Stimulated activated CD4-positive, alpha-beta T cell treated with anti-CD3 and anti-CD28 coated beads, TNF-alpha, amount 100 ng/mL, for 24 hours (primary cell): ENCODE data around the gene RHEX.
"Not testable (repeated sequence)": the region's sequence is repeated elsewhere in the genome, so short reads cannot be mapped to it uniquely, and the experiment has no call there.

ENCODE experiments used
- DNase-seq, 3 experiments: peaks; one replicate each; pipeline ENCODE4 v3.0.0-alpha.2; 2020; ENCODE audit warnings: low read depth in 3 of 3

The RHEX gene

GRCh38 chr1:206058927-206059292, 5.9 kb downstream of the RHEX start:
- DNase-seq, result no peak

DNA sequence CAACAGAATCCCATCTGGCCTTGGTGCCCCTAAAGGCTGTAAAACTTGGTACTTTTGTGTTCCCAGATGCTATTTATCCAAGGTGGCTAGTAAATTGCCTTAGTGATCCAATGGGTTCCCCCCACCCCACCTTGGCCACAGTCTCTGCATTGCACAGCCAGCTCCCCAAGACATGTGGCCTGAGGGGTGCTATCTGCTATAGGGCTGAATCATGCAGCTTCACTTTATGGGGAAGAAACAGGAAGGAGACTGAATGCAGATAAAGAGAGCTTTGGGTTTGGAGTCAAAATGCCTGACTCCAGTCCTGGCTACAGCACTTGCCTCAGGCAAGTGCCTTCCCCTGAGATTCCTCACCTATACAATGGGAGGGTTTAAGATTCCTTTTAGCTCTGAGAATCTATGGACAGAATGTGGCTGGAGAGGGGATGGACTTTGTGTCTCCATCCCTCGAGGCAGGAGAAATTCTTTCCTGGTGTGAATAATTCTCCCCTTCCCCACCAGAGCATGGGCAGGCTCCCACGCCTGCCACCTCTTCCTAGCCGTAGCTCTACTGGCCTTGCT, 6.5 kb downstream of the RHEX start:
- no peak for DNase-seq

GRCh38 chr1:206060844-206061243, 7.9 kb downstream of the RHEX start:
- DNase-seq, result no peak

DNA sequence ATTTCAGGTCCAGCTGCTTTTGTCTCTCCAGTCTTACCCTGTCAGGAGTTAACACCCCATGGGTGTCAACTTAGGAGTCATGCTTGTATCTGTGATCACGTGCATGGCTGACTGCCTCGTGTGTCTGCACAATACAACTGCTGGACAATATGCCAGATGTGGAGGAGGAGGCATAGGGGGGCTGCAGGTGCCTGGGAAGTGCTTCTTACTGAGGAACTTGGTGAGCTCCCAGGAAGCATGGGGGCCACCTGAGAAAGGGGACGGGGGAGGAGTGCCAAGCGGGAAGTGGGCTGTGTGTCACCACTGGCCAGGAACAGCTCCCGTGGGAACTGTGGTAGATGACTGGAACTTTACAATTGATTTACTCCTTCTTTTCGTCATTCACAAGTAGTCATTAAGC, 9.5 kb downstream of the RHEX start:
- DNase-seq, result no peak

DNA sequence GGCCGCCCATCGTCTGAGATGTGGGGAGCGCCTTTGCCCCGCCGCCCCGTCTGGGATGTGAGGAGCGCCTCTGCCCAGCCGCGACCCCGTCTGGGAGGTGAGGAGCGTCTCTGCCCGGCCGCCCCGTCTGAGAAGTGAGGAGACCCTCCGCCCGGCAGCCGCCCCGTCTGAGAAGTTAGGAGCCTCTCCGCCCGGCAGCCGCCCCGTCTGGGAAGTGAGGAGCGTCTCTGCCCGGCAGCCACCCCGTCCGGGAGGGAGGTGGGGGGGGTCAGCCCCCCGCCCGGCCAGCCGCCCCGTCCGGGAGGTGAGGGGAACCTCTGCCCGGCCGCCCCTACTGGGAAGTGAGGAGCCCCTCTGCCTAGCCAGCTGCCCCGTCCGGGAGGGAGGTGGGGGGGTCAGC, 11.0 kb downstream of the RHEX start:
- DNase-seq, result not testable (repeated sequence)

- not testable (repeated sequence) for DNase-seq
Observed at GRCh38 chr1:206064501-206064900, 11.5 kb downstream of the RHEX start.

- no peak for DNase-seq
Observed at GRCh38 chr1:206065547-206066145, 12.7 kb downstream of the RHEX start.

DNA sequence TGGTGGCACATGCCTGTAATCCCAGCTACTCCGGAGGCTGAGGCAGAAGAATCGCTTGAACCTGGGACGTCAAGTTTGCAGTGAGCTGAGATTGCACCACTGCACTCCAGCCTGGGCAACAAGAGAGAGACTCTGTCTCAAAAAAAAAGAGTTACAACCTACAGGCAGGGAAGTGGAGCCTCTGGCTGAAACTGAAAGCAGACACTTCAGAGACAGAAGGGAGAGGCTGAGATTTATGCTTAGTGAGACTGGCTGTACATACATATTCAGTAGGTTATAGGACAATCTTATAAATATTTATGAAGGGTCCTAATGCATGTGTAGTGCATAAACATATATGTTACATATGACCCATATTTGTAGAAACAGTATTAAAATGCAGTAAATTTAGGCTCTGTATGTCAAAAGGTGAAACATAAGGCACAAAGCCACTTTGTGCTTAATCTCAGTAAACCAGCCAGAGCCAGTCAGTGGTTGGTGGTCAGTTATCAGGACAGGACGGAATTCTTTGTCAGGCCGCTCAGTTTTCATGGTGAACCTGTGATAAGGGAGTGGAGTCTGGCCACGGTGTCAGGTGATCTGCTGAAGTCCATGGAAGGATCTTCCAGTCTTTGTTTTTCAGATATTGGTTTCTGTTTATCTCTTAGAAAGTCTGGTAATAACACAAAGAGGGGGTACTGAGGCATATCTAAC, 13.7 kb downstream of the RHEX start:
- DNase-seq, result no peak

GRCh38 chr1:206067486-206068227, 14.7 kb downstream of the RHEX start:
- DNase-seq, result no peak

- no peak for DNase-seq
Observed at GRCh38 chr1:206068314-206068713, 15.3 kb downstream of the RHEX start.

- no peak for DNase-seq
Observed at GRCh38 chr1:206070627-206071304, 17.8 kb downstream of the RHEX start.

GRCh38 chr1:206074839-206075238, 21.9 kb downstream of the RHEX start:
- no peak for DNase-seq

GRCh38 chr1:206075786-206076755, 23.1 kb downstream of the RHEX start:
- no peak for DNase-seq

- DNase-seq, result no peak
Observed at GRCh38 chr1:206079135-206079534, 26.2 kb downstream of the RHEX start.

DNA sequence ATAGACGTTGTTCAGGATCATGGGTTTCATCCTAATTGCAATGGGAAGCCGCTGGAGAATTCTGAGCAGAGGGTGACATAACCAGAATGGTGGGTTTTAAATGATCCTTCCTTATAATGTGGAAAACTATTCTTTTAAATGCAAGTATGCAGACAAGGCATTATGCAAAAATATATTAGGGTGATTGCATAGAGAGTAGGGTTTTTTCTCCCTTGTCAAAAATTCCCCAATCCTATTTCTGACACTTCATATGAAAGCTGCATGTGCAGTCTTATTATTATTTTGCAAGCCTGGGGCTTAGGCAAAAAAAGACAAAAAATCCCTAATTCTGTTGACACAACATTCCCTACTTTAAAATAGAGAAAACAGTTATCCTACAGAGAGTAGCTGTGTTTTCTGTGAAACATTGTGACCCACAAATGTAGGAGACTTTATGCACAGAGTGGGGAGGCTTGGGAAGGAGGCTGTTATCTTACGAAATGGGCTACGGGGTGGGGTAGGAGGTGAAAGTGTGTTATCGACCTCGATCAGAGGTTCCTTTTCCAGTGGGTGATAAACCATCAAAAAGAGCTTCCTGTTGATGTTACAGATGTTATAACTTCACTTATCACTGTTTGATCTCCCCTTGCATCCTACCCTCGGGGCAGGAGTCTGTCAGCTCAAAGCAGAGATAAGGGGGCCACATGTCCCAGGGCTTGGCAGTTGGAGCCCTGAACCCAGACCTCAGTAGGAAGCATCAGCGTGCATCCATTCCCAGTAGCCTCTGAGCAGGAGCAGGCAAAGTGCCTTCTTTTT, 27.2 kb downstream of the RHEX start:
- DNase-seq, result no peak

GRCh38 chr1:206081856-206082255, 28.9 kb downstream of the RHEX start:
- DNase-seq, result no peak

GRCh38 chr1:206082831-206083695, 30.1 kb downstream of the RHEX start:
- DNase-seq, result no peak

GRCh38 chr1:206083750-206084149, 30.8 kb downstream of the RHEX start:
- no peak for DNase-seq

- DNase-seq, result no peak
Observed at GRCh38 chr1:206087091-206087490, 34.1 kb downstream of the RHEX start.
